ENCODE measurements around the gene MFSD12.
A peak's percentile ranks its signal among the peaks of the same experiment; 100 is the strongest.
"Not testable (repeated sequence)": the region's sequence is repeated elsewhere in the genome, so short reads cannot be mapped to it uniquely, and the experiment has no call there.

MFSD12 gene

DNA sequence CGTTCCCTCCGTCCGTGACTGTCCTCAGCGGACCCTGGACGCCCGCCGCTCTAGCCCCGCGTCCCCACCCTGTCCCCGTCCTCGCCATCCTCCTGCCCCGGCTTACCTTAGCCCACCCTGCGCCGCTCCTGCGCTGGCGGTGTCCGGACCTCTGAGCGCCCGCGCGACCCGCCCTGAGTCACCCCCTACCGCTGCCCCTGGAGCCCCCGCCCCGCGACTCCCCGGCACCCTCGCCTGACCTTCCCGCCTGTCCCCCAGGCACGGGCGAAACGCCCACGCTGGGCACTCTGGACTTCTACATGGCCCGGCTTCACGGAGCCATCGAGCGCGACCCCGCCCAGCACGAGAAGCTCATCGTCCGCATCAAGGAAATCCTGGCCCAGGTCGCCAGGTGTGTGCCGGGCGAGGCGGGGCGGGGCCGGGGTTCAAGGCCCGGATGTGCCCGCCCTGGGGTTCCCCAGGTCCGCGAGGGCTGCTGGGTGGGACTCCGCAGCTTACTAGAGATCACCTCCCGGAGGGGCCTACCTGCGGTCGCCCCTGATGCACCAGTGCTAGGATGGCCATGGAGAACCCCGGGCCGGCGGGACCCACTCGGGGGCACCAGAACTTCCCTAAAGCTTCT lies 20.4 kb upstream of the MFSD12 start:
- Histone ChIP-seq H3K4me1 (ENCODE audit: insufficient read depth, low read length) (peaks cover 4% of the 10 kb centered on the region), H3K4me3 (ENCODE audit: low read length) (no peak overlapping the region), H3K27me3 (ENCODE audit: insufficient read depth, low read length) (peaks cover 2% of the 10 kb centered on the region), H3K9me3 (ENCODE audit: low read length) (no peaks in the 10 kb centered on the region), H2AFZ (ENCODE audit: low read depth, low read length) (no peak overlapping the region), H3K36me3 (ENCODE audit: insufficient read depth, low read length) (peaks cover 20% of the 10 kb centered on the region)

DNA sequence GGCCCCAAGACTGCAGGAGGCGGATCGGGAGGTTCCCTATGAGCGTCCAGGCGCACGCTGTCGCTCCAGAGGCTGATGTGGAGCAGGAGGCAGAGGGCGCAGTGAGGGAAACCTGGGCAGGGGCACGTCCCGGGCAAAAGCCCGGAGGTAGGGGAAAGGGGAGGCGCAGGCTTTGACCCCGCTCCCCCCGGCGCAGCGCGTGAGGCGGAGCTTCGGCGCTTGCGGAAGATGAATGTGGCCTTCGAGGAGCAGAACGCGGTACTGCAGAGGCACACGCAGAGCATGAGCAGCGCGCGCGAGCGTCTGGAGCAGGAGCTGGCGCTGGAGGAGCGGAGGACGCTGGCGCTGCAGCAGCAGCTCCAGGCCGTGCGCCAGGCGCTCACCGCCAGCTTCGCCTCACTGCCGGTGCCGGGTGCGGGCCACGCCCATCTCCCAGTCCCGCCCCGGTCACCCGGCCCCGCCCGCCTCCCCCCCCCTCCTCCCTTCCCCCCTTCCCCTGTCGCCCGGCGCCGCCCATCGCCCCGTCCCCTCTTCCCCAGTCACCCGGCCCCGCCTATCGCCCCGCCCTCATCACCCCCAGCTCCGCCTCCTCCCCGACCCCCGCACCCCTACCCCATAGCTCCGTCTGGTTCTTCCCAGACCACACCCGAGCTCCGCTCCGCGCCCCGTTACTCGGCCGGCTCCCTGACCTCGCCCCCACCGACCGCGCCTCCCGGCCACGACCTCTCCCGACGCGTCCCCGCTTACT lies 19.5 kb upstream of the MFSD12 start:
- no peak overlapping the region for H3K4me3 ChIP-seq (ENCODE audit: low read length)
- H3K4me1 ChIP-seq (ENCODE audit: insufficient read depth, low read length), result peaks cover 7% of the 10 kb centered on the region
- no peaks in the 10 kb centered on the region for H3K9me3 ChIP-seq (ENCODE audit: low read length)
- no peaks in the 10 kb centered on the region for H3K27me3 ChIP-seq (ENCODE audit: insufficient read depth, low read length)
- H2AFZ ChIP-seq (ENCODE audit: low read depth, low read length), result no peak overlapping the region
- H3K36me3 ChIP-seq (ENCODE audit: insufficient read depth, low read length), result peaks cover 20% of the 10 kb centered on the region

GRCh38 chr19:3575949-3576673 lies 18.7 kb upstream of the MFSD12 start:
- H3K9me3 ChIP-seq (ENCODE audit: low read length), result no peaks in the 10 kb centered on the region
- no peak overlapping the region for H3K4me3 ChIP-seq (ENCODE audit: low read length)
- no peak overlapping the region for H2AFZ ChIP-seq (ENCODE audit: low read depth, low read length)
- peaks cover 7% of the 10 kb centered on the region for H3K4me1 ChIP-seq (ENCODE audit: insufficient read depth, low read length)
- peaks cover 20% of the 10 kb centered on the region for H3K36me3 ChIP-seq (ENCODE audit: insufficient read depth, low read length)
- H3K27me3 ChIP-seq (ENCODE audit: insufficient read depth, low read length), result no peaks in the 10 kb centered on the region

DNA sequence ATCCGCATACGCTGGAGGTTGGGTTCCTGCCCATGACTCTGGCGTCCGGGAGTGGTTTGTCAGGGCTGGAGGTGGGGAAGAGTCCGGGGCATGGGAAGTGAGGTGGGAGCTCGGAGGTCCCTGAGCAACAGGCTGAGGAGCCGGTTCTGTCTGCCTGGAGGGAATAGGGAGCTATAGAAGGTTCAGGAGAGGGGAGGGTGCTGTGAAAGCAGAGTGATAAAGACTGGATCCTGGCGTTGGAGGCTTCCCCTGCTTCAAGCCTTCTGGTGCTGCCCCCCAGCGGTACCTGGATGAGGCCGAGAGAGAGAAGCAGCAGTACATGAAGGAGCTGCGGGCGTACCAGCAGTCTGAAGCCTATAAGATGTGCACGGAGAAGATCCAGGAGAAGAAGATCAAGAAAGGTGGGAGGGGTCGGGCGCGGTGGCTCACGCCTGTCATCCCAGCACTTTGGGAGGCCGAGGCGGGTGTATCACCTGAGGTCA lies 17.9 kb upstream of the MFSD12 start:
- Histone ChIP-seq H3K27me3 (ENCODE audit: insufficient read depth, low read length) (no peaks in the 10 kb centered on the region), H3K4me3 (ENCODE audit: low read length) (no peak overlapping the region), H3K4me1 (ENCODE audit: insufficient read depth, low read length) (peaks cover 7% of the 10 kb centered on the region), H3K9me3 (ENCODE audit: low read length) (no peaks in the 10 kb centered on the region), H3K36me3 (ENCODE audit: insufficient read depth, low read length) (peaks cover 20% of the 10 kb centered on the region), H2AFZ (ENCODE audit: low read depth, low read length) (no peak overlapping the region)

DNA sequence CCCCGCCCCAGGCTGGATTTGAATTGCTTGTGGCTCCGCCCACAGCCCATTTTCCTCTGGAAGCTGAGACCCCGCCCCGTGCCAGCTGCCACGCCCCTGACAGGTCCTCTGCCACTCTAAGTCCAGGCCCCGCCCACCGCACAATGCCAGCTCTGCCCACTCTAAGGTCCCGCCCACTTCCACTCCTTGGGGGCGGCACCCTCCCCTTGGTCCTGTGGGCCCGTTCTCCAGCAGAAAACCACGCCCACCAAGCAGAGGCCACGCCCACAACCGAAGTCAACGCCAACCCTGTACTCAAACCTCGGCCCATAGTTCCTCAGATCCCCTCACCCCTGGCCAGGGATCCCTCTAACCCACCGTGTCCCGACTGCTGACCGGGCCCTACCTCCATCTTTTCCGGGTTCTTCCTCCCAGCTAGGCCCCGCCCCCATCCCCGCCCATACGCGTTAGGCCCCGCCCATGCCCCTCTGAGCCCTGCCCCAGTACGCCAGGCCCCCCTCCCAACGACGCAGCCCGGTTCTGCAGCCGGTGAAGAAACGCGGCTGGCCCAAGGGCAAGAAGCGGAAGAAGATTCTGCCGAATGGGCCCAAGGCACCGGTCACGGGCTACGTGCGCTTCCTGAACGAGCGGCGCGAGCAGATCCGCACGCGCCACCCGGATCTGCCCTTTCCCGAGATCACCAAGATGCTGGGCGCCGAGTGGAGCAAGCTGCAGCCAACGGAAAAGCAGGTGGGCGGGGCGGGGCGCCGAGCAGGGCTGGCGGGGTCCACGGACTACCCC lies 16.7 kb upstream of the MFSD12 start:
- no peaks in the 10 kb centered on the region for H3K9me3 ChIP-seq (ENCODE audit: low read length)
- no peaks in the 10 kb centered on the region for H3K27me3 ChIP-seq (ENCODE audit: insufficient read depth, low read length)
- H3K36me3 ChIP-seq (ENCODE audit: insufficient read depth, low read length), result peaks cover 20% of the 10 kb centered on the region
- H2AFZ ChIP-seq (ENCODE audit: low read depth, low read length), result no peak overlapping the region
- H3K4me3 ChIP-seq (ENCODE audit: low read length), result peak overlapping the region; percentile 98
- H3K4me1 ChIP-seq (ENCODE audit: insufficient read depth, low read length), result peaks cover 4% of the 10 kb centered on the region

DNA sequence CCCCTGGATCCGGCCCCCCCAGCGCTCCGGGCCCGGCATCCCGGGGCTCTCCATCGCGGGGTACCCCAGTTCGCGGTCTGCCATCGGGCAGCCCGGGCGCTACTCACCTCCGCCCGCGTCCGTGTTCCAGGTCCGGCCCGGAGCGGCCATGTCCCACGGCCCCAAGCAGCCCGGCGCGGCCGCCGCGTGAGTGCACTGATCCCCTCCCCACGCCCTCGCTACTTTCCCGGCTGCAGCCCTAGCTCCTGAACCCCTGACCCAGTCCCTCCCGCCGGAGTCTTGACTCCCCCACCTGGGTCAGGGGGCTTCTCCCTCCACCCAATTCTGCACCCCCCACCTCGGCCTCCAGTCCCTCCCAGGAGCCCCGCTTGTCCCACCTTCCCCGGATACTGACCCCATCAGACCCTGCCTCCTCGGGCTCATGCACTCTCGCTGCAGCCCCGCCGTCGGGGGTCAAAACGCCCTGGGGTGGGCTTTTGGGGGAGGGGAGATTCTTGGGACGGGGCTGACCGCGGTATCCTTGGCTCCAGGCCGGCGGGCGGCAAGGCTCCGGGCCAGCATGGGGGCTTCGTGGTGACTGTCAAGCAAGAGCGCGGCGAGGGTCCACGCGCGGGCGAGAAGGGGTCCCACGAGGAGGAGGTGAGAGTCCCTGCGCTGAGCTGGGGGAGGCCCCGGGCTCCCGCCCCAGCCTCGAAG lies 15.9 kb upstream of the MFSD12 start:
- Histone ChIP-seq H2AFZ (ENCODE audit: low read depth, low read length) (peak overlapping the region; percentile 69), H3K27me3 (ENCODE audit: insufficient read depth, low read length) (no peaks in the 10 kb centered on the region), H3K36me3 (ENCODE audit: insufficient read depth, low read length) (peaks cover 20% of the 10 kb centered on the region), H3K9me3 (ENCODE audit: low read length) (no peaks in the 10 kb centered on the region), H3K4me3 (ENCODE audit: low read length) (peak overlapping the region; percentile 98), H3K4me1 (ENCODE audit: insufficient read depth, low read length) (peaks cover 4% of the 10 kb centered on the region)

DNA sequence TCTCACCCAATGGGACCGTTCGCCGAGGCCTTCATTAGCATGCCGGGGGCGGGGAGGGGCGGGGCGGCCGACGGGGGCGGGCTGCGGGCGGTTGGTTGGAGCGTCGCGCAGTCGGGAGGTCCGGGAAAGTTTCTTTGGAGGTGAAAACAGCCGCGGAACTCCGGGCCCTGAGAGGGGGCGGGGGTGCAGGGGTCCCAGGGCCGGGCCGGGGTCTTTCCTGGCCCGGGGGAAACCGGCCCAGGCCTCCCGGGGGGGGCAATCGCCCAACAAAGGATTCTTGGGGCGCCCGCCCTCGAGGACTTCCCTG lies 15.4 kb upstream of the MFSD12 start, which contains the start of gene HMG20B:
HMG20B (plus strand) TSS at position 90 of the 307 bp plus-strand sequence. CDS start 366 bp downstream, outside the sequence.
- peaks cover 4% of the 10 kb centered on the region for H3K4me1 ChIP-seq (ENCODE audit: insufficient read depth, low read length)
- H3K4me3 ChIP-seq (ENCODE audit: low read length), result peak within 1 kb of the TSS; percentile 98
- H3K9me3 ChIP-seq (ENCODE audit: low read length), result no peaks in the 10 kb centered on the region
- H3K27me3 ChIP-seq (ENCODE audit: insufficient read depth, low read length), result no peaks in the 10 kb centered on the region
- H3K36me3 ChIP-seq (ENCODE audit: insufficient read depth, low read length), result peaks cover 20% of the 10 kb centered on the region
- H2AFZ ChIP-seq (ENCODE audit: low read depth, low read length), result peak within 1 kb of the TSS; percentile 69

GRCh38 chr19:3572132-3572854 lies 14.9 kb upstream of the MFSD12 start:
- H3K36me3 ChIP-seq (ENCODE audit: insufficient read depth, low read length), result peaks cover 20% of the 10 kb centered on the region
- peak overlapping the region; percentile 55 for H3K4me3 ChIP-seq (ENCODE audit: low read length)
- peaks cover 4% of the 10 kb centered on the region for H3K4me1 ChIP-seq (ENCODE audit: insufficient read depth, low read length)
- H2AFZ ChIP-seq (ENCODE audit: low read depth, low read length), result peak overlapping the region; percentile 68
- H3K9me3 ChIP-seq (ENCODE audit: low read length), result no peaks in the 10 kb centered on the region
- H3K27me3 ChIP-seq (ENCODE audit: insufficient read depth, low read length), result no peaks in the 10 kb centered on the region

DNA sequence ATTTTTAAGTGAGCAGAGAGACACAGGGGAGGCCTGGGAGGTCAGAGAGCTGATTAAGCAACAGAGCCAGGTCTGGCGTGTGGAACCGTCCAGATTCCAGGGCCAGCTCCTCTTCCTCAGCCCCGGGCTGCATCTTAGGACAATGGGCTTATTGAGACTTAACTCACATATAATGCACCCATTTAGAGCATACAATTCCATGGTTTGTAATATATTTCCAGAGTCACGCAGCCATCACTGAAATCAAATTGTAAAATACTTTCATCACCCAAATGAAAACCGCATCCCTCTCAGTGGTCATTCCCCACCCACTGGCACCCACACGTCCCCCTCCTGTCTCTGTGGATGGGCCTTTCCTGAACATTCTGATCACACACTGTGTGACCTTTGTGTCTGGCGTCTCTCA lies 13.2 kb upstream of the MFSD12 start:
- Histone ChIP-seq H2AFZ (ENCODE audit: low read depth, low read length) (no peak overlapping the region), H3K36me3 (ENCODE audit: insufficient read depth, low read length) (peaks cover 9% of the 10 kb centered on the region), H3K27me3 (ENCODE audit: insufficient read depth, low read length) (no peaks in the 10 kb centered on the region), H3K9me3 (ENCODE audit: low read length) (no peaks in the 10 kb centered on the region), H3K4me1 (ENCODE audit: insufficient read depth, low read length) (peaks cover 4% of the 10 kb centered on the region), H3K4me3 (ENCODE audit: low read length) (no peak overlapping the region)

- H3K9me3 ChIP-seq (ENCODE audit: low read length); H3K4me1 ChIP-seq (ENCODE audit: insufficient read depth, low read length); H3K4me3 ChIP-seq (ENCODE audit: low read length): not testable (repeated sequence)
Measured at GRCh38 chr19:3570042-3570441, 12.7 kb upstream of the MFSD12 start.

GRCh38 chr19:3565139-3565538 lies 7.8 kb upstream of the MFSD12 start:
- H3K9me3 ChIP-seq (ENCODE audit: low read length), result no peaks in the 10 kb centered on the region
- no peaks in the 10 kb centered on the region for H3K36me3 ChIP-seq (ENCODE audit: insufficient read depth, low read length)
- no peak overlapping the region for H3K4me3 ChIP-seq (ENCODE audit: low read length)
- no peak overlapping the region for H2AFZ ChIP-seq (ENCODE audit: low read depth, low read length)
- H3K27me3 ChIP-seq (ENCODE audit: insufficient read depth, low read length), result no peaks in the 10 kb centered on the region
- H3K4me1 ChIP-seq (ENCODE audit: insufficient read depth, low read length), result no peaks in the 10 kb centered on the region

More at GRCh38 chr19:3570042-3570441, 12.7 kb upstream of the MFSD12 start:
- H2AFZ ChIP-seq (ENCODE audit: low read depth, low read length); H3K36me3 ChIP-seq (ENCODE audit: insufficient read depth, low read length); H3K27me3 ChIP-seq (ENCODE audit: insufficient read depth, low read length): not testable (repeated sequence)

Data from neuron (in vitro differentiated cells).